Colonic mucosa (tissue), 4 donors: ENCODE measurements around the gene NT5C1A. TPM values are rescaled to one million over a fixed set of nuclear protein-coding genes. Genes with fewer than 3 reads are reported as not detected.

Experiments
- DNase-seq: peaks from one replicate; pipeline ENCODE4 v3.0.0-alpha.2; 2020
- H3K27ac ChIP-seq: fragments of 200-600 bp; one replicate; pipeline ENCODE4 v1.8.0; 2021
- H3K27me3 ChIP-seq: fragments of 200-600 bp; one replicate; pipeline ENCODE4 v1.8.0; 2021
- H3K36me3 ChIP-seq: fragments of 200-600 bp; one replicate; pipeline ENCODE4 v1.8.0; 2021
- H3K4me1 ChIP-seq: fragments of 200-600 bp; one replicate; pipeline ENCODE4 v1.8.0; 2021; ENCODE audit warnings: mild to moderate bottlenecking
- H3K4me3 ChIP-seq: fragments of 200-600 bp; one replicate; pipeline ENCODE4 v1.8.0; 2021
- H3K9ac ChIP-seq, 2 donors: one replicate each; pipeline ENCODE4 v1.7.0; 2013; ENCODE audit warnings: control low read depth in 2 of 2, low read depth in 2 of 2, low read length in 2 of 2
- H3K9me3 ChIP-seq: fragments of 200-600 bp; one replicate; pipeline ENCODE4 v1.8.0; 2021
- CTCF ChIP-seq: fragments of 200-600 bp; IDR thresholded peaks from one replicate; pipeline ENCODE4 v1.8.0; 2022; ENCODE audit warnings: antibody characterized with exemption, mild to moderate bottlenecking
- intact Hi-C: fragments of 100-400 bp; cut with DNase I; formaldehyde crosslinking; loops from one replicate; pipeline ENCODE4 v1.14.1; 2022
- total RNA-seq, 2 donors: library from RNA; stranded (reverse); fragmentation: NEBNext Ultra II Directional in 1 of 2; extraction: Animal tissue kit (Norgen Biotek cat#: 25700) in 1 of 2; gene quantifications; one replicate each; pipeline ENCODE4 v1.2.1, GENCODE V29; 2021
- donor health status: healthy.
- donor health status: DM: no; HTN: no; CAD: no.
- donor health status: DM: no; HTN: no; CAD: no.

NT5C1A gene
- total RNA-seq, 2 donors from 2014 or later = not detected

GRCh38 chr1:39647247-39647646 is 24.7 kb downstream of the NT5C1A start:
- intact Hi-C loops = no loop called here
- no peak overlapping the region for H3K27ac ChIP-seq

GRCh38 chr1:39646232-39647081 is 25.4 kb downstream of the NT5C1A start:
- DNase-seq = peak; percentile 24
- no peaks in the 10 kb centered on the region for H3K36me3 ChIP-seq
- no peak overlapping the region for H3K9ac ChIP-seq
- no peaks in the 10 kb centered on the region for H3K9me3 ChIP-seq
- no peak overlapping the region for H3K4me3 ChIP-seq
- no peaks in the 10 kb centered on the region for H3K4me1 ChIP-seq
- H3K27ac ChIP-seq = no peak overlapping the region
- no peak for TF ChIP-seq CTCF
- intact Hi-C loops = no loop called here
- H3K27me3 ChIP-seq = no peaks in the 10 kb centered on the region

More at GRCh38 chr1:39647247-39647646, 24.7 kb downstream of the NT5C1A start:
- Histone ChIP-seq H3K27me3 (no peaks in the 10 kb centered on the region), H3K4me1 (no peaks in the 10 kb centered on the region), H3K4me3 (no peak overlapping the region), H3K9me3 (no peaks in the 10 kb centered on the region), H3K9ac (no peak overlapping the region), H3K36me3 (no peaks in the 10 kb centered on the region)
- no peak for DNase-seq
- TF ChIP-seq CTCF = no peak

GRCh38 chr1:39645411-39646043 is 26.4 kb downstream of the NT5C1A start:
- DNase-seq = no peak
- H3K27ac ChIP-seq = no peak overlapping the region

GRCh38 chr1:39643705-39644104 is 28.2 kb downstream of the NT5C1A start:
- no peak overlapping the region for H3K27ac ChIP-seq
- H3K36me3 ChIP-seq = no peaks in the 10 kb centered on the region
- no peak for DNase-seq
- no peak overlapping the region for H3K9ac ChIP-seq
- no peak for TF ChIP-seq CTCF
- H3K27me3 ChIP-seq = no peaks in the 10 kb centered on the region
- intact Hi-C loops = no loop called here
- H3K9me3 ChIP-seq = no peaks in the 10 kb centered on the region
- no peak overlapping the region for H3K4me3 ChIP-seq
- H3K4me1 ChIP-seq = no peaks in the 10 kb centered on the region

More at GRCh38 chr1:39645411-39646043, 26.4 kb downstream of the NT5C1A start:
- Histone ChIP-seq H3K9ac (no peak overlapping the region), H3K9me3 (no peaks in the 10 kb centered on the region), H3K4me1 (no peaks in the 10 kb centered on the region), H3K27me3 (no peaks in the 10 kb centered on the region), H3K4me3 (no peak overlapping the region), H3K36me3 (no peaks in the 10 kb centered on the region)
- no peak for TF ChIP-seq CTCF
- intact Hi-C loops = no loop called here

- Histone ChIP-seq H3K27ac (no peak overlapping the region), H3K9me3 (no peaks in the 10 kb centered on the region)
- intact Hi-C loops = no loop called here
These were observed 29.1 kb downstream of the NT5C1A start for GRCh38 chr1:39642796-39643195.

More at GRCh38 chr1:39642796-39643195, 29.1 kb downstream of the NT5C1A start:
- H3K4me3 ChIP-seq = no peak overlapping the region
- H3K4me1 ChIP-seq = no peaks in the 10 kb centered on the region
- DNase-seq = no peak
- no peak overlapping the region for H3K9ac ChIP-seq
- no peaks in the 10 kb centered on the region for H3K36me3 ChIP-seq
- H3K27me3 ChIP-seq = no peaks in the 10 kb centered on the region
- TF ChIP-seq CTCF = no peak
